OCI-LY1 (cell line): ENCODE results near the gene HEATR1.

Source experiments
- EZH2 ChIP-seq: fragments of 200-600 bp; sonication (generic), shearing (Covaris generic); IDR thresholded peaks from 2 replicates; pipeline ENCODE4 v1.8.0; 2017; ENCODE audit warnings: borderline replicate concordance, mixed run types, mild to moderate bottlenecking, antibody characterized with exemption, low read length, moderate library complexity, mixed read lengths
- TF ChIP-seq, protein P1 (sequence below): fragments of 200-600 bp; sonication (generic), shearing (Covaris generic); IDR thresholded peaks from 2 replicates; pipeline ENCODE4 v1.5.1; 2017; ENCODE audit warnings: mild to moderate bottlenecking, antibody characterized with exemption, low read length, moderate library complexity, mixed read lengths

GRCh38 chr1:236602171-236602570 lies 2.1 kb downstream of the HEATR1 start:
- TF ChIP-seq, protein P1, sequence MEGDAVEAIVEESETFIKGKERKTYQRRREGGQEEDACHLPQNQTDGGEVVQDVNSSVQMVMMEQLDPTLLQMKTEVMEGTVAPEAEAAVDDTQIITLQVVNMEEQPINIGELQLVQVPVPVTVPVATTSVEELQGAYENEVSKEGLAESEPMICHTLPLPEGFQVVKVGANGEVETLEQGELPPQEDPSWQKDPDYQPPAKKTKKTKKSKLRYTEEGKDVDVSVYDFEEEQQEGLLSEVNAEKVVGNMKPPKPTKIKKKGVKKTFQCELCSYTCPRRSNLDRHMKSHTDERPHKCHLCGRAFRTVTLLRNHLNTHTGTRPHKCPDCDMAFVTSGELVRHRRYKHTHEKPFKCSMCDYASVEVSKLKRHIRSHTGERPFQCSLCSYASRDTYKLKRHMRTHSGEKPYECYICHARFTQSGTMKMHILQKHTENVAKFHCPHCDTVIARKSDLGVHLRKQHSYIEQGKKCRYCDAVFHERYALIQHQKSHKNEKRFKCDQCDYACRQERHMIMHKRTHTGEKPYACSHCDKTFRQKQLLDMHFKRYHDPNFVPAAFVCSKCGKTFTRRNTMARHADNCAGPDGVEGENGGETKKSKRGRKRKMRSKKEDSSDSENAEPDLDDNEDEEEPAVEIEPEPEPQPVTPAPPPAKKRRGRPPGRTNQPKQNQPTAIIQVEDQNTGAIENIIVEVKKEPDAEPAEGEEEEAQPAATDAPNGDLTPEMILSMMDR: no peak
- TF ChIP-seq EZH2: no peak
